Right lung (tissue), 5 donors: ENCODE data around the gene VSIR. TPM values are rescaled to one million over a fixed set of nuclear protein-coding genes. Genes with fewer than 3 reads are reported as not detected.
A peak's percentile ranks its signal among the peaks of the same experiment; 100 is the strongest.

Experiments used
- DNase-seq, 2 donors: peaks; one replicate each; pipeline ENCODE4 v3.0.0-alpha.2; 2013
- polyA plus RNA-seq, 5 donors: library from polyadenylated mRNA; unstranded; fragments of 120-200 nt; gene quantifications; one replicate each; pipeline versions ENCODE4 v1.2.1 to v1.2.3, GENCODE V29; 2013; ENCODE audit warnings: inconsistent platforms in 1 of 5, low replicate concordance in 1 of 5; ENCODE audit not compliant: insufficient read length in 5 of 5, insufficient read depth in 1 of 5

The VSIR gene
- polyA plus RNA-seq, 5 donors = 26.9 to 48.7 (median 32.4) TPM

- DNase-seq = no peak
These were observed 38.5 kb downstream of the VSIR start for GRCh38 chr10:71734797-71735196.

- no peak for DNase-seq
These were observed 41.5 kb downstream of the VSIR start for GRCh38 chr10:71731791-71732190.

- no peak for DNase-seq
These were observed 44.1 kb downstream of the VSIR start for GRCh38 chr10:71729161-71729636.

GRCh38 chr10:71727738-71728737, 45.3 kb downstream of the VSIR start:
- DNase-seq = peak in 1 of 2 donors; percentile 66

- no peak for DNase-seq
These were observed 46.1 kb downstream of the VSIR start for GRCh38 chr10:71727105-71727737.

GRCh38 chr10:71726580-71727104, 46.7 kb downstream of the VSIR start:
- no peak for DNase-seq

GRCh38 chr10:71725998-71726579, 47.2 kb downstream of the VSIR start:
- no peak for DNase-seq

GRCh38 chr10:71725249-71725648, 48.1 kb downstream of the VSIR start:
- no peak for DNase-seq

GRCh38 chr10:71724539-71724938, 48.8 kb downstream of the VSIR start:
- DNase-seq = no peak

- DNase-seq = no peak
These were observed 50.0 kb downstream of the VSIR start for GRCh38 chr10:71723311-71723710.

- DNase-seq = no peak
These were observed 50.5 kb downstream of the VSIR start for GRCh38 chr10:71722849-71723248.

GRCh38 chr10:71721313-71721712, 52.0 kb downstream of the VSIR start:
- no peak for DNase-seq

- no peak for DNase-seq
These were observed 53.0 kb downstream of the VSIR start for GRCh38 chr10:71720288-71720687.

GRCh38 chr10:71719464-71720201, 53.7 kb downstream of the VSIR start, which contains the start of gene C10orf105:
Gene C10orf105, minus strand, starts transcription at chr10:71719778. Its CDS starts 3,441 bp downstream, at chr10:71716337.
- DNase-seq = no peak

- DNase-seq = peak in 1 of 2 donors; percentile 45
These were observed 54.3 kb downstream of the VSIR start for GRCh38 chr10:71719042-71719441.

GRCh38 chr10:71718165-71718698, 55.1 kb downstream of the VSIR start:
- DNase-seq = no peak

GRCh38 chr10:71717551-71717951, 55.8 kb downstream of the VSIR start:
- peak; percentile 77 for DNase-seq

- DNase-seq = no peak
These were observed 56.3 kb downstream of the VSIR start for GRCh38 chr10:71717056-71717455.

- no peak for DNase-seq
These were observed 56.9 kb downstream of the VSIR start for GRCh38 chr10:71716426-71716825.

GRCh38 chr10:71715860-71716259, 57.5 kb downstream of the VSIR start:
- no peak for DNase-seq

- DNase-seq = no peak
These were observed 58.3 kb downstream of the VSIR start for GRCh38 chr10:71715026-71715425.
